GM12878 (cell line): ENCODE data around the gene INPP5D. TPM values are rescaled to one million over a fixed set of nuclear protein-coding genes. Genes with fewer than 3 reads are reported as not detected.

Experiments used
- ATAC-seq: fragments of 200-7000 bp; cut with Tn5 transposase; 3 replicates; pipeline ENCODE4 v1.9.1; 2020; ENCODE audit warnings: mild to moderate bottlenecking, moderate library complexity
- BruUV-seq: library from RNA; stranded (reverse); fragments of 400-500 nt; replicated peaks from 2 replicates; lab custom pipeline; 2021; lab: Mats Ljungman, UMichigan
- CTCF ChIA-PET: fragments of 300-600 bp; sonication (Branson Sonifier 250); formaldehyde crosslinking; extraction: SDS; loops from one replicate; lab custom pipeline; 2021; ENCODE audit warnings: inconsistent platforms; lab: Yijun Ruan, JAX
- POLR2A ChIA-PET: fragments of 350-600 bp; formaldehyde crosslinking; extraction: SDS; loops from one replicate; lab custom pipeline; 2021; ENCODE audit warnings: inconsistent platforms; lab: Charles Lee
- RAD21 ChIA-PET: fragments of 300-600 bp; sonication (Branson Sonifier 250); formaldehyde crosslinking; loops from one replicate; lab custom pipeline; 2023; ENCODE audit warnings: antibody characterized with exemption; ENCODE audit not compliant: unreplicated experiment; lab: Charles Lee
- SMC1A ChIA-PET: fragments of 300-600 bp; sonication (Branson Sonifier 250); formaldehyde crosslinking; loops from one replicate; lab custom pipeline; 2023; ENCODE audit not compliant: unreplicated experiment, uncharacterized antibody; lab: Charles Lee
- DNase-seq: peaks from one replicate; pipeline ENCODE4 v3.0.0-alpha.2; 2011; ENCODE audit warnings: low read depth, low spot score
- FAIRE-seq: peaks from 3 replicates; lab custom pipeline; 2011; peaks lifted over from hg19 to GRCh38; lab: Jason Lieb, UNC
- H2AFZ ChIP-seq: 2 replicates; pipeline ENCODE4 v1.6.0; 2011; ENCODE audit warnings: low read depth, low read length, control low read depth; ENCODE audit not compliant: control insufficient read depth
- H3K27ac ChIP-seq: 2 replicates; pipeline ENCODE4 v1.5.1; 2011; ENCODE audit warnings: control low read depth; ENCODE audit not compliant: control insufficient read depth, insufficient read depth
- H3K27me3 ChIP-seq, 2 experiments: replicated peaks in 1 of 2; 2 replicates each; pipeline versions ENCODE4 v1.6.0 to v1.6.1; 2011; ENCODE audit warnings: low read length in 1 of 2; ENCODE audit not compliant: control insufficient read depth in 2 of 2, insufficient read depth in 2 of 2
- H3K36me3 ChIP-seq, 2 experiments: 2 replicates each; pipeline ENCODE4 v1.5.1; 2011; ENCODE audit warnings: low read length in 1 of 2; ENCODE audit not compliant: control insufficient read depth in 2 of 2, insufficient read depth in 2 of 2
- H3K4me1 ChIP-seq: 2 replicates; pipeline ENCODE4 v1.6.1; 2011; ENCODE audit warnings: mild to moderate bottlenecking, low read length, moderate library complexity, mixed read lengths; ENCODE audit not compliant: control insufficient read depth, insufficient read depth
- H3K4me2 ChIP-seq: 2 replicates; pipeline ENCODE4 v1.6.0; 2011; ENCODE audit warnings: control low read depth; ENCODE audit not compliant: control insufficient read depth, insufficient read depth
- H3K4me3 ChIP-seq: fragments of 200-600 bp; sonication (generic); 2 replicates; pipeline ENCODE4 v1.5.1; 2016
- H3K79me2 ChIP-seq: 2 replicates; pipeline ENCODE4 v1.6.0; 2011; ENCODE audit warnings: low read length; ENCODE audit not compliant: control insufficient read depth, insufficient read depth
- H3K9ac ChIP-seq: 2 replicates; pipeline ENCODE4 v1.8.0; 2011; ENCODE audit warnings: low read length, control low read depth, mixed read lengths; ENCODE audit not compliant: control insufficient read depth, insufficient read depth
- H3K9me3 ChIP-seq: replicated peaks from 3 replicates; pipeline ENCODE4 v1.5.1; 2011; ENCODE audit warnings: mild to moderate bottlenecking, low read length; ENCODE audit not compliant: control insufficient read depth, insufficient read depth
- H4K20me1 ChIP-seq: 2 replicates; pipeline ENCODE4 v1.6.0; 2011; ENCODE audit not compliant: control insufficient read depth, insufficient read depth
- DPF2 ChIP-seq: fragments of 450-650 bp; IDR thresholded peaks from 2 replicates; pipeline ENCODE4 v1.6.1; 2017; ENCODE audit warnings: mild to moderate bottlenecking
- IKZF2 ChIP-seq, 2 experiments: fragments of 450-650 bp; IDR thresholded peaks; 2 replicates each; pipeline ENCODE4 v1.6.1; 2017; ENCODE audit warnings: mild to moderate bottlenecking in 2 of 2, moderate library complexity in 2 of 2
- KLF5 ChIP-seq: fragments of 450-650 bp; IDR thresholded peaks from 2 replicates; pipeline ENCODE4 v1.6.1; 2014; ENCODE audit warnings: mild to moderate bottlenecking; ENCODE audit not compliant: partially characterized antibody
- MYB ChIP-seq: fragments of 150-350 bp; IDR thresholded peaks from 2 replicates; pipeline ENCODE4 v1.6.1; 2014; ENCODE audit warnings: mild to moderate bottlenecking, low read depth, low read length, borderline replicate concordance
- PAX5 ChIP-seq: IDR thresholded peaks from 2 replicates; pipeline ENCODE4 v1.6.1; 2011; ENCODE audit warnings: low read depth, low read length, borderline replicate concordance
- POU2F2 ChIP-seq: IDR thresholded peaks from 3 replicates; pipeline ENCODE4 v1.6.1; 2011; ENCODE audit warnings: low read depth, mild to moderate bottlenecking, low read length, borderline replicate concordance
- RAD21 ChIP-seq: IDR thresholded peaks from 2 replicates; pipeline ENCODE4 v1.6.1; 2011; ENCODE audit warnings: mild to moderate bottlenecking, low read depth, low read length, moderate library complexity; ENCODE audit not compliant: insufficient read depth
- SMAD1 ChIP-seq: fragments of 450-650 bp; IDR thresholded peaks from 2 replicates; pipeline ENCODE4 v1.6.1; 2018; ENCODE audit warnings: mild to moderate bottlenecking, low read depth; ENCODE audit not compliant: partially characterized antibody
- SMARCA5 ChIP-seq: fragments of 450-650 bp; IDR thresholded peaks from 2 replicates; pipeline ENCODE4 v1.6.1; 2017; ENCODE audit warnings: mild to moderate bottlenecking
- STAT1 ChIP-seq: fragments of 450-650 bp; conservative IDR thresholded peaks from 2 replicates; pipeline ENCODE4 v1.6.1; 2014; ENCODE audit warnings: antibody characterized with exemption, mild to moderate bottlenecking
- ZNF24 ChIP-seq: fragments of 450-650 bp; IDR thresholded peaks from 2 replicates; pipeline ENCODE4 v1.6.1; 2017; ENCODE audit warnings: antibody characterized with exemption, mild to moderate bottlenecking
- WGBS: methylation state at CpG from one replicate; pipeline ENCODE4 v1.1.6; 2016; ENCODE audit warnings: low lambda C conversion rate; ENCODE audit not compliant: insufficient replicate concordance, insufficient coverage; ENCODE audit errors: missing lambda C conversion rate; 5-methylcytosine and 5-hydroxymethylcytosine counted together
- in situ Hi-C: fragments of 300-500 bp; cut with MboI; formaldehyde crosslinking; loops from 9 replicates; pipeline ENCODE4 v1.14.3; 2018; ENCODE audit warnings: mixed read lengths
- intact Hi-C: fragments of 100-400 bp; cut with micrococcal nuclease; formaldehyde crosslinking; loops from one replicate; pipeline ENCODE4 v1.14.2; 2022; ENCODE audit not compliant: unreplicated experiment
- polyA plus RNA-seq, 11 experiments: library from polyadenylated mRNA; depleted of rRNA in 4 of 11; unstranded in 6 of 11; stranded (reverse) in 5 of 11; fragments of >200 nt; fragmentation: Nextera tagmentation in 4 of 11; fragmentation: Illumina TruSeq in 1 of 11; extraction: Ambion mirVana in 4 of 11; extraction: Trizol in 1 of 11; gene quantifications; 1 replicate in 1 of 11; 2 replicates in 10 of 11; pipeline versions ENCODE4 v1.2.1 to v1.2.3, GENCODE V29; 2011 to 2016; ENCODE audit warnings: inconsistent platforms in 2 of 11, missing spikeins in 2 of 11, low read depth in 1 of 11
- total RNA-seq, 4 experiments: library from RNA; depleted of rRNA in 3 of 4; stranded (reverse); fragments of >200 nt in 3 of 4; fragmentation: Illumina TruSeq in 1 of 4; extraction: Trizol in 1 of 4; gene quantifications; 2 replicates each; pipeline versions ENCODE4 v1.2.1 to v1.2.3, GENCODE V29; 2013 to 2021
- TF ChIP-seq, protein P1 (sequence below): fragments of 450-650 bp; IDR thresholded peaks from 2 replicates; pipeline ENCODE4 v1.6.1; 2018; ENCODE audit warnings: borderline replicate concordance, mild to moderate bottlenecking; ENCODE audit not compliant: partially characterized antibody
- TF ChIP-seq, protein P2 (sequence below): IDR thresholded peaks from 2 replicates; pipeline ENCODE4 v1.6.1; 2011; ENCODE audit warnings: mild to moderate bottlenecking, low read depth, low read length, moderate library complexity; ENCODE audit not compliant: insufficient replicate concordance
- TF ChIP-seq, protein P3 (sequence below): fragments of 150-350 bp; IDR thresholded peaks from 2 replicates; pipeline ENCODE4 v1.6.1; 2014; ENCODE audit warnings: mild to moderate bottlenecking, low read depth, low read length
- TF ChIP-seq, protein P4 (sequence below): IDR thresholded peaks from 2 replicates; pipeline ENCODE4 v1.6.1; 2011; ENCODE audit warnings: borderline replicate concordance, low read depth, mild to moderate bottlenecking, moderate library complexity, low read length; ENCODE audit not compliant: insufficient read depth, poor library complexity, severe bottlenecking
- TF ChIP-seq, protein P5 (sequence below): IDR thresholded peaks from 2 replicates; pipeline ENCODE4 v1.6.1; 2012; ENCODE audit warnings: low read depth, low read length, improper control_type of control experiment

INPP5D gene
- total and polyA plus RNA-seq, 10 of the 15 experiments (the other 5 are each of a cell fraction or from before 2014, with no cell fraction given) = 11.8 to 139 (median 88.8) TPM

DNA sequence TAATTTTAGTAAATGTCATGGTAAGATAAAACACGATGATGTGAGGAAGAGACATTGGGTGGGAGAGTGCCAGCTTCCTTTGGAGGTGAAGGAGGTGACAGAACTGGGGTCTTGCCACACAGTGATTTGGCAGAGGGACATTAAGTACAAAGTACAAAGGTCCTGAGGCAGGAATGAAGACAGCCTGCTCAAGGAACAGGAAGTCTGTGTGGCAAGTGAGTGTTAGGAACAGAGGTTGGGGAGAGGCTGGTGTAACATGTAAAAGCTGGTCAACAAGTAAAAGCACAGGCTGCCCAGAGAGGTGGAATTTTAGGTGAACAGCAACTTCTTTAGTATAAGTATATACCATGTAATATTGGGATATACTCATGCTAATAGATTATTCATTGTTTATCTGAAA, 73.1 kb downstream of the INPP5D start:
- DNase-seq = no peak
- POLR2A ChIA-PET = interaction anchor here (0.6 to 1.0 kb wide), 3 partner anchors 15 to 580 kb away, joined by 3 read pairs; no protein-coding TSS in a partner anchor

More for the DNA sequence above, 73.1 kb downstream of the INPP5D start:
- SMC1A ChIA-PET = no interaction called here
- no peaks in the 10 kb centered on the region for H3K27me3 ChIP-seq
- 75% methylated on average over 1 of the region's 1 CpG for WGBS
- in situ Hi-C loops = no loop called here
- H3K79me2 ChIP-seq = no peaks in the 10 kb centered on the region
- TF ChIP-seq RAD21 (no peak), SMAD1 (no peak), STAT1 (no peak), PAX5 (no peak), DPF2 (no peak), IKZF2 (IDR thresholded peaks at IDR 0.05) (no peak), ZNF24 (no peak), KLF5 (no peak), SMARCA5 (no peak), MYB (no peak), POU2F2 (no peak)
- TF ChIP-seq, protein P1, sequence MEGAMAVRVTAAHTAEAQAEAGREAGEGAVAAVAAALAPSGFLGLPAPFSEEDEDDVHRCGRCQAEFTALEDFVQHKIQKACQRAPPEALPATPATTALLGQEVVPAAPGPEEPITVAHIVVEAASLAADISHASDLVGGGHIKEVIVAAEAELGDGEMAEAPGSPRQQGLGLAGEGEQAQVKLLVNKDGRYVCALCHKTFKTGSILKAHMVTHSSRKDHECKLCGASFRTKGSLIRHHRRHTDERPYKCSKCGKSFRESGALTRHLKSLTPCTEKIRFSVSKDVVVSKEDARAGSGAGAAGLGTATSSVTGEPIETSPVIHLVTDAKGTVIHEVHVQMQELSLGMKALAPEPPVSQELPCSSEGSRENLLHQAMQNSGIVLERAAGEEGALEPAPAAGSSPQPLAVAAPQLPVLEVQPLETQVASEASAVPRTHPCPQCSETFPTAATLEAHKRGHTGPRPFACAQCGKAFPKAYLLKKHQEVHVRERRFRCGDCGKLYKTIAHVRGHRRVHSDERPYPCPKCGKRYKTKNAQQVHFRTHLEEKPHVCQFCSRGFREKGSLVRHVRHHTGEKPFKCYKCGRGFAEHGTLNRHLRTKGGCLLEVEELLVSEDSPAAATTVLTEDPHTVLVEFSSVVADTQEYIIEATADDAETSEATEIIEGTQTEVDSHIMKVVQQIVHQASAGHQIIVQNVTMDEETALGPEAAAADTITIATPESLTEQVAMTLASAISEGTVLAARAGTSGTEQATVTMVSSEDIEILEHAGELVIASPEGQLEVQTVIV = no peak
- TF ChIP-seq, protein P2, sequence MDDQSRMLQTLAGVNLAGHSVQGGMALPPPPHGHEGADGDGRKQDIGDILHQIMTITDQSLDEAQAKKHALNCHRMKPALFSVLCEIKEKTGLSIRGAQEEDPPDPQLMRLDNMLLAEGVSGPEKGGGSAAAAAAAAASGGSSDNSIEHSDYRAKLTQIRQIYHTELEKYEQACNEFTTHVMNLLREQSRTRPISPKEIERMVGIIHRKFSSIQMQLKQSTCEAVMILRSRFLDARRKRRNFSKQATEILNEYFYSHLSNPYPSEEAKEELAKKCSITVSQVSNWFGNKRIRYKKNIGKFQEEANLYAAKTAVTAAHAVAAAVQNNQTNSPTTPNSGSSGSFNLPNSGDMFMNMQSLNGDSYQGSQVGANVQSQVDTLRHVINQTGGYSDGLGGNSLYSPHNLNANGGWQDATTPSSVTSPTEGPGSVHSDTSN = no peak
- TF ChIP-seq, protein P3, sequence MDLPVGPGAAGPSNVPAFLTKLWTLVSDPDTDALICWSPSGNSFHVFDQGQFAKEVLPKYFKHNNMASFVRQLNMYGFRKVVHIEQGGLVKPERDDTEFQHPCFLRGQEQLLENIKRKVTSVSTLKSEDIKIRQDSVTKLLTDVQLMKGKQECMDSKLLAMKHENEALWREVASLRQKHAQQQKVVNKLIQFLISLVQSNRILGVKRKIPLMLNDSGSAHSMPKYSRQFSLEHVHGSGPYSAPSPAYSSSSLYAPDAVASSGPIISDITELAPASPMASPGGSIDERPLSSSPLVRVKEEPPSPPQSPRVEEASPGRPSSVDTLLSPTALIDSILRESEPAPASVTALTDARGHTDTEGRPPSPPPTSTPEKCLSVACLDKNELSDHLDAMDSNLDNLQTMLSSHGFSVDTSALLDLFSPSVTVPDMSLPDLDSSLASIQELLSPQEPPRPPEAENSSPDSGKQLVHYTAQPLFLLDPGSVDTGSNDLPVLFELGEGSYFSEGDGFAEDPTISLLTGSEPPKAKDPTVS = no peak
- TF ChIP-seq, protein P4, sequence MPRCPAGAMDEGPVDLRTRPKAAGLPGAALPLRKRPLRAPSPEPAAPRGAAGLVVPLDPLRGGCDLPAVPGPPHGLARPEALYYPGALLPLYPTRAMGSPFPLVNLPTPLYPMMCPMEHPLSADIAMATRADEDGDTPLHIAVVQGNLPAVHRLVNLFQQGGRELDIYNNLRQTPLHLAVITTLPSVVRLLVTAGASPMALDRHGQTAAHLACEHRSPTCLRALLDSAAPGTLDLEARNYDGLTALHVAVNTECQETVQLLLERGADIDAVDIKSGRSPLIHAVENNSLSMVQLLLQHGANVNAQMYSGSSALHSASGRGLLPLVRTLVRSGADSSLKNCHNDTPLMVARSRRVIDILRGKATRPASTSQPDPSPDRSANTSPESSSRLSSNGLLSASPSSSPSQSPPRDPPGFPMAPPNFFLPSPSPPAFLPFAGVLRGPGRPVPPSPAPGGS = no peak
- TF ChIP-seq, protein P5, sequence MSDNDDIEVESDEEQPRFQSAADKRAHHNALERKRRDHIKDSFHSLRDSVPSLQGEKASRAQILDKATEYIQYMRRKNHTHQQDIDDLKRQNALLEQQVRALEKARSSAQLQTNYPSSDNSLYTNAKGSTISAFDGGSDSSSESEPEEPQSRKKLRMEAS = no peak
- TF ChIP-seq, all 136 proteins: peak for 0
- no TSS peak for BruUV-seq
- ATAC-seq (no peak), FAIRE-seq (no peak)
- no peaks in the 10 kb centered on the region for H4K20me1 ChIP-seq
- H2AFZ ChIP-seq = no peak overlapping the region
- H3K36me3 ChIP-seq = peaks cover 33 to 51% of the 10 kb centered on the region in 2 experiments
- intact Hi-C loops = no loop called here
- no peak overlapping the region for H3K4me2 ChIP-seq
- H3K9me3 ChIP-seq = no peaks in the 10 kb centered on the region; the same call in 1 of the 3 replicates
- no peak overlapping the region for H3K9ac ChIP-seq
- ChIA-PET CTCF (no interaction called here), RAD21 (no interaction called here)
- H3K27ac ChIP-seq = no peak overlapping the region
- peaks cover 6% of the 10 kb centered on the region for H3K4me1 ChIP-seq
- no peak overlapping the region for H3K4me3 ChIP-seq
